Activated B cell treated with CpG ODN at 0.5 μM for 24 hours (primary cell): ENCODE data around the gene ADAM8. TPM values are rescaled to one million over a fixed set of nuclear protein-coding genes. Genes with fewer than 3 reads are reported as not detected.
"Not testable (repeated sequence)": the region's sequence is repeated elsewhere in the genome, so short reads cannot be mapped to it uniquely, and the experiment has no call there.

Source experiments
- ATAC-seq: fragments of 200-7000 bp; cut with Tn5 transposase; one replicate; pipeline ENCODE4 v1.10.0; 2021; ENCODE audit warnings: low read depth, mild to moderate bottlenecking, moderate library complexity
- CTCF ChIA-PET: fragments of 350-600 bp; sonication (Branson Sonifier 250); formaldehyde crosslinking; loops from one replicate; lab custom pipeline; 2021; ENCODE audit warnings: antibody characterized with exemption; lab: Charles Lee
- POLR2A ChIA-PET: fragments of 350-600 bp; sonication (Branson Sonifier 250); formaldehyde crosslinking; loops from one replicate; lab custom pipeline; 2021; ENCODE audit warnings: antibody characterized with exemption; lab: Charles Lee
- DNase-seq: peaks from one replicate; pipeline ENCODE4 v3.0.0; 2022
- H3K27ac Mint-ChIP-seq: one replicate; pipeline ENCODE4 v1.8.0; 2020; ENCODE audit warnings: mixed read lengths
- H3K27me3 Mint-ChIP-seq: one replicate; pipeline ENCODE4 v1.8.0; 2021; ENCODE audit warnings: mixed read lengths
- H3K36me3 Mint-ChIP-seq: one replicate; pipeline ENCODE4 v1.8.0; 2021; ENCODE audit warnings: low read depth, mixed read lengths
- H3K4me1 Mint-ChIP-seq: one replicate; pipeline ENCODE4 v1.8.0; 2021; ENCODE audit warnings: mixed read lengths
- H3K4me3 Mint-ChIP-seq: one replicate; pipeline ENCODE4 v1.8.0; 2020; ENCODE audit warnings: mild to moderate bottlenecking, mixed read lengths
- H3K9me3 Mint-ChIP-seq: one replicate; pipeline ENCODE4 v1.8.0; 2020; ENCODE audit warnings: mixed read lengths
- CTCF ChIP-seq: fragments of 200-600 bp; IDR thresholded peaks from one replicate; pipeline ENCODE4 v1.8.0; 2022; ENCODE audit warnings: antibody characterized with exemption, mild to moderate bottlenecking
- intact Hi-C: fragments of 100-400 bp; cut with micrococcal nuclease; formaldehyde crosslinking; loops from one replicate; pipeline ENCODE4 v1.15.1; 2024
- total RNA-seq: library from RNA; stranded (reverse); gene quantifications from 2 replicates; pipeline ENCODE4 v1.2.3, GENCODE V29; 2022

Gene ADAM8
- total RNA-seq, 1 donor from 2014 or later: 152 TPM

- ChIA-PET CTCF (no interaction called here), POLR2A (no interaction called here)
- H3K9me3 Mint-ChIP-seq: no peaks in the 10 kb centered on the region
- H3K36me3 Mint-ChIP-seq: peaks cover 37% of the 10 kb centered on the region
- H3K27me3 Mint-ChIP-seq: no peaks in the 10 kb centered on the region
- no peak for ATAC-seq
- no peak overlapping the region for H3K27ac Mint-ChIP-seq
- TF ChIP-seq CTCF: no peak
- no peak for DNase-seq
- no peak overlapping the region for H3K4me3 Mint-ChIP-seq
- H3K4me1 Mint-ChIP-seq: peaks cover 15% of the 10 kb centered on the region
- intact Hi-C loops: no loop called here
Measured at GRCh38 chr10:133269367-133269766, 7.3 kb downstream of the ADAM8 start.

- ATAC-seq: no peak
- no peak for DNase-seq
- no peak for TF ChIP-seq CTCF
Measured at GRCh38 chr10:133268532-133268931, 8.1 kb downstream of the ADAM8 start.

GRCh38 chr10:133267829-133268228 lies 8.8 kb downstream of the ADAM8 start:
- H3K27ac Mint-ChIP-seq: no peak overlapping the region
- H3K36me3 Mint-ChIP-seq: peaks cover 44% of the 10 kb centered on the region
- DNase-seq (no peak), ATAC-seq (no peak)
- H3K4me1 Mint-ChIP-seq: peaks cover 28% of the 10 kb centered on the region
- no peaks in the 10 kb centered on the region for H3K9me3 Mint-ChIP-seq
- ChIA-PET POLR2A (no interaction called here), CTCF (interaction anchor here (0.9 to 1.4 kb wide), 2 partner anchors 40 to 124 kb away, joined by 3 read pairs; no protein-coding TSS in a partner anchor)
- H3K27me3 Mint-ChIP-seq: no peaks in the 10 kb centered on the region
- no peak for TF ChIP-seq CTCF
- intact Hi-C loops: no loop called here
- no peak overlapping the region for H3K4me3 Mint-ChIP-seq

More at GRCh38 chr10:133268532-133268931, 8.1 kb downstream of the ADAM8 start:
- Mint-ChIP-seq H3K36me3 (peaks cover 39% of the 10 kb centered on the region), H3K27me3 (no peaks in the 10 kb centered on the region), H3K9me3 (no peaks in the 10 kb centered on the region), H3K4me1 (peaks cover 22% of the 10 kb centered on the region), H3K27ac (no peak overlapping the region), H3K4me3 (no peak overlapping the region)
- ChIA-PET POLR2A (no interaction called here), CTCF (no interaction called here)
- intact Hi-C loops: no loop called here

GRCh38 chr10:133267293-133267692 lies 9.4 kb downstream of the ADAM8 start:
- no peak overlapping the region for H3K27ac Mint-ChIP-seq
- H3K4me1 Mint-ChIP-seq: peaks cover 32% of the 10 kb centered on the region
- CTCF ChIA-PET: interaction anchor here (0.9 to 1.4 kb wide), 2 partner anchors 40 to 124 kb away, joined by 3 read pairs; no protein-coding TSS in a partner anchor
- POLR2A ChIA-PET: interaction anchor here (7.0 kb wide), 1 partner anchor 7 kb away, joined by 85 read pairs; the partner anchor contains the start of gene ADAM8
- H3K27me3 Mint-ChIP-seq: no peaks in the 10 kb centered on the region
- no peak for TF ChIP-seq CTCF
- peaks cover 45% of the 10 kb centered on the region for H3K36me3 Mint-ChIP-seq
- no peak overlapping the region for H3K4me3 Mint-ChIP-seq
- intact Hi-C loops: no loop called here
- no peaks in the 10 kb centered on the region for H3K9me3 Mint-ChIP-seq
- DNase-seq (no peak), ATAC-seq (no peak)

GRCh38 chr10:133266056-133266795 lies 10.4 kb downstream of the ADAM8 start:
- DNase-seq (no peak), ATAC-seq (no peak)
- no peaks in the 10 kb centered on the region for H3K9me3 Mint-ChIP-seq
- ChIA-PET CTCF (interaction anchor here (1.4 to 1.7 kb wide), 2 partner anchors 9 to 41 kb away, joined by 3 read pairs; no protein-coding TSS in a partner anchor), POLR2A (interaction anchor here (7.0 kb wide), 1 partner anchor 8 kb away, joined by 85 read pairs; the partner anchor contains the start of gene ADAM8)
- H3K27ac Mint-ChIP-seq: no peak overlapping the region
- peaks cover 37% of the 10 kb centered on the region for H3K4me1 Mint-ChIP-seq
- peaks cover 36% of the 10 kb centered on the region for H3K36me3 Mint-ChIP-seq
- no peak for TF ChIP-seq CTCF
- intact Hi-C loops: no loop called here
- no peaks in the 10 kb centered on the region for H3K27me3 Mint-ChIP-seq
- no peak overlapping the region for H3K4me3 Mint-ChIP-seq

GRCh38 chr10:133265052-133265451 lies 11.6 kb downstream of the ADAM8 start:
- POLR2A ChIA-PET: interaction anchor here (7.0 kb wide), 1 partner anchor 9 kb away, joined by 85 read pairs; the partner anchor contains the start of gene ADAM8

More at GRCh38 chr10:133265052-133265451, 11.6 kb downstream of the ADAM8 start:
- H3K9me3 Mint-ChIP-seq, ATAC-seq, intact Hi-C loops, H3K27ac Mint-ChIP-seq, DNase-seq, H3K4me3 Mint-ChIP-seq, H3K27me3 Mint-ChIP-seq: not testable (repeated sequence)
- Mint-ChIP-seq H3K36me3 (peaks cover 27% of the 10 kb centered on the region), H3K4me1 (peaks cover 49% of the 10 kb centered on the region)
- CTCF ChIA-PET: interaction anchor here (1.1 kb wide), 1 partner anchor 122 kb away, joined by 3 read pairs; no protein-coding TSS in a partner anchor
